ENCODE data around the gene CDC14B.

Gene CDC14B

GRCh38 chr9:96500696-96501632, 118.7 kb downstream of the CDC14B start:
- no peak for DNase-seq (ENCODE audit: low spot score)

GRCh38 chr9:96499257-96499656, 120.4 kb downstream of the CDC14B start:
- no peak for DNase-seq (ENCODE audit: low spot score)

GRCh38 chr9:96498796-96499195, 120.8 kb downstream of the CDC14B start:
- DNase-seq (ENCODE audit: low spot score), result no peak

- no peak for DNase-seq (ENCODE audit: low spot score)
Observed at GRCh38 chr9:96497117-96497399, 122.6 kb downstream of the CDC14B start.

- DNase-seq (ENCODE audit: low spot score), result no peak
Observed at GRCh38 chr9:96496368-96497116, 123.1 kb downstream of the CDC14B start.

- DNase-seq (ENCODE audit: low spot score), result no peak
Observed at GRCh38 chr9:96495341-96495740, 124.3 kb downstream of the CDC14B start.

- DNase-seq (ENCODE audit: low spot score), result no peak
Observed at GRCh38 chr9:96494215-96494800, 125.3 kb downstream of the CDC14B start.

DNA sequence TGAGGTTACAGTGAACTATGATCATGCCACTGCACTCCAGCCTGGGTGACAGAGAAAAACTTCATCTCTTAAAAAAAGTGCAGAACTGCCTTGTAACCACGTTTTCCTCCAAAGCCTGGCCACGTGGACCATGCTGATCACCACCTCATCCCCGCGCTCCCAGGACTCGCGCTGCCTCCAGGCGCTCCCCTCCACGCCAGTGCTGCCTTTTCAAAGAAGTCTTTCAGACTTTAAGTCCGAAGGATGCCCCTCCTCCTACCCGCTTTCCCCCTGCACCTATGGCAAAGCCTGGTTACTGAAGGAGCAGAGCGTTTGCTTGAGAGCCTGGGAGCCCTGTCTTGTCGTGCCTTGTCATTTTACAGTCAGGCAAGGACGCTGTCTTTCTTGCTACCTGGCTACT, 125.9 kb downstream of the CDC14B start:
- no peak for DNase-seq (ENCODE audit: low spot score)

DNA sequence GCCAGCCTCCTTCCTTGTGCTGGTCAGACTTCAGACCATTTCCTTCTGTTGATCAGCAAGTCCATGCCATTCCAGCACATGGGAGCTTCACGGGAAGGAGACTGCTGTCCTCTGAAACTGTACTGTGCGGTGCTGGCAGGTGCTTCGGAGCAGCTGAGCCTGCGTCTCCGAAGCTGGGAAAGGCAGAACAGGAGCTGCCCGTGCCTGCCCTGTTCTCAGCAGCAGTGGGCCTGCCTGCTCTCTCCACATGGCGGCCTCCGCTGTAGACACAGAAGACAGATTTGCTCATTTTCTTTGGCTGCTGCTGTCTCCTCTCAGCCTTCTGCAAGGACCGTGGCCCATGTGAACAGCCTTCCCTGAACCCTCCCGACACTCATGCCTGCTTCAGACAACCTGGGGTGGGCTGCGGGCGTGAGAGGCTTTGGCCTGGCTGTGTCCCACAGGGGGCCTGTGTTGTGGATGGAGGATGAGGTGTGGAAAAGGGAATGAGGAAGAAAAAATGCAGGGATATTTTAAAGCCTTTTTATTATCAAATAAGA, 126.6 kb downstream of the CDC14B start:
- no peak for DNase-seq (ENCODE audit: low spot score)

DNA sequence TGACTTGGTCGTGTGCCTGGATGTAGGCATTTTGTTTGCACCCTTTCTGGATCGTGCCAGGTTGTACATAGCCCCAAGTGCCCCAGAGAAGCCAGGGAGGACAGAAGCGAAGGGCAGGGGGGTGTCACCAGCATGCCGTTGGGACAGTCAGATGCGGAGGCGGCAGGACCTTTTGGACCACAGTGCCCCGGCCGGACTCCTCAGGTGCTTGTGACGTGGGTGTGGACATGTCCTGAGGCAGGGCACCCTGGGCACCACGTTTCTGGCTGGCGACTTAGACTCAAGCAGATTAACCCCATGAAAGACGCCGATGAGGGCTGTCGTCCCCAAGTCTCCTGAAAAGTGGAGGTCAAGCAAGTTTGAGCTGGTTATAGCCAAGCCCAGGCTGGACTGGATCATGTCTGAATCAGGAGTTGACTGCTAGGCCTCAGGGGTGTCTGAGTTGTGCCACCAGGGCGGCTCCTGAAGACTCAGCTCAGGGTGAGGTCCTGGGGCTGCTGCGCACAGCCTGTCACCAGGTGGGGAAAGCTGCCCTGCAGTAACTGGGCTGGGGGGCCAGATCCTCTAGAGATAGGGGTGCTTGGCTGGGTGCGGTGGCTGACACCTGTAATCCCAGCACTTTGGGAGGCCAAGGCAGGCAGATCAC, 127.6 kb downstream of the CDC14B start:
- DNase-seq (ENCODE audit: low spot score), result no peak

DNA sequence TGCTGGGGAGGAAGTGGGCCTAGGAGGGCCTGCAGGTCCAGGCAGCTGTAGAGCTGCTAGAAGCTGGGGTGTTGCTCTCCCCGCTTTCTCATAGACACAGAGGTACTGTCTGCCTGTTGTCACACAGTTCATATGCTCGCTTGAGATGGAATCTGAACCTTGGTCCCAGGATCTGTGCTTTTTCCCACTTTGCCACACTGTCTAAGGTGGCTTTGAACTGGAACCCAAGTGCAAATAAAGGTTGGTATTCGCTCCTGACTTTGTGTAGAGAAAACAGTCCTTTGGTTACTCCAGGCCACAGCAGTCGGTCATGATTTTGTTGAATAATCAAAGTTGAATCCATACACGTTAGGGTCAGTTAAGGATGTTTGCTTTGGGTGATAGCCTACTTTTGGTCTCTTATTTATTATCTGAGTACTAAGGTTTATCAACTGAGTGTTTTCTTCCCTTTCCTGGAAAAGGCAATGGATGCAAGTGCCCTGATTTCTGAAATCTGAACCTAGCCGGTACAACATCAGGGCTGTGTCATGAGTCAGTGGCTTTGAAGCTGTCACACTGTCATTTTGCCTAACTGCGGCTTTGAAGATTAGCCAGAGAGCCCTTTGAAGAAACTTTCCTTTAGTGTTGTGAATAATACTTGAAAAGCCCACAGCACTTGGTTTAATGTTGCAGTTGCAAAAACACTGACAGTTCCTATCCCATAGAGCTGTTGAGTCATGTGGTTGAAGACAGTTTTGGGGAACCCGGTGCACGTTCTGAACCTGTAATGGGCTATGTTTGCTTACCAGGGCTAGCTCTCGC, 128.4 kb downstream of the CDC14B start:
- DNase-seq (ENCODE audit: low spot score), result no peak

- no peak for DNase-seq (ENCODE audit: low spot score)
Observed at GRCh38 chr9:96490534-96491078, 129.0 kb downstream of the CDC14B start.

- no peak for DNase-seq (ENCODE audit: low spot score)
Observed at GRCh38 chr9:96489482-96489979, 130.1 kb downstream of the CDC14B start.

DNA sequence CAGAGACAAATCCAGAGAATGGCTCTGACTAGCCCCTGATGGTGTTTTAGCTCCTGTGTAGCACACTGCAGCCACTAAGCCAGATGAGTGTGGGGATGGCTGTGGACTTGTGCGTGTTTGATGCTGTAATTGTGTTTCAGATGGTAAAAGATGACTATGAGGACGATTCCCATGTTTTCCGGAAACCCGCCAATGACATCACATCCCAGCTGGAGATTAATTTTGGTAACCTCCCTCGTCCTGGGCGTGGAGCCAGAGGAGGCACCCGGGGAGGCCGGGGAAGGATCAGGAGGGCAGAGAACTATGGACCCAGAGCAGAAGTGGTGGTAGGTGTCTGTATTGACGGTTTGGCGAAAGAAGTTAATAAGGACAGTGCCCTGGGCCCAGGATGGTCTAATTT, 131.7 kb downstream of the CDC14B start:
- no peak for DNase-seq (ENCODE audit: low spot score)

DNA sequence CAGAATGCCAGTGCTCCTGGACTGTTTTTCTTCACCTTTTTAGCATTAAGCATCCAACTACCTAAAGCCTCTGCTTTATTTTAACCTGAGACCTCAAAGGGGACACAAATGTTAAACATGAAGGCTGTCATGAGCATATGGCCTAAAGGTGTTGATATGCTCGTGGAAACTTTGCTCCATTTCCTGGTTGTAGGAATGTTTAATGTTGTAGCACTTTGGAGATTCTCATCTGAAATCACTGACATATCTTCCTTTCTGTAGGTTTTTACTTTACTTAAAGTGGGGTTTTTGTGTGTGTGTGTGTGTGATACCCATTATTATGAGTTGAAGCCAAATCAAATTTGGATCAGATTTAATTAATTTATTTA, 132.6 kb downstream of the CDC14B start:
- DNase-seq (ENCODE audit: low spot score), result no peak

DNA sequence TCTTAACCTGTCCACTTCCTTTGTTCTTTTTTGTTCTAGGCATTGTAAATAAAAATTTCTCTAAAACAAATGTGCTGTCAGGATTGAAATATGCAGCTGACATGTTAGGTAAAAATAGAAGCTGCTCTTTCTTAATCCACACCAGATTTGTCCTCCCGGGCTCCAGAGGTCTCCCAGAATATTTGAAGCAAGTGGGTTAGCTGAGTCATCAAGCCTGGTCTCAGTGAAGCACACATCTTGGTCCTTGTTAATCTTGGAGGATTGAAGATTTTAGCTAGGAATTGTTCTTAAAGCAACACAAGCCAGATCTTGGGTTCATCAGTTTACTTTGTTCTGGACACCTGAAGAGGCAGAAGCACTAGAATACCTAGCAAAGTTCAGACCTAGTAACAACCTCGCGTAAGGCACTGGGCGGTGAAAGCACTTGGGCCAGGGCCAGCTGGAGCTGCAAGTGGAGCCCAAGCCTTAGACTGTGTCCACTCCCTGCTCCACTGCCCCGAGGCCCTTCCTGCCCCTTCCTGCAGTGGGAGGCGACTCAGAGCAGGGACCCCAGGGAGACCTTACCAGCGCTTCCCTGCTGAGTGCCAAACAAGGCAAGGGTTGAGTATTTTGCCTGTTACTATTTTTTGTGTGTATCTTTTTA, 133.1 kb downstream of the CDC14B start:
- no peak for DNase-seq (ENCODE audit: low spot score)

DNA sequence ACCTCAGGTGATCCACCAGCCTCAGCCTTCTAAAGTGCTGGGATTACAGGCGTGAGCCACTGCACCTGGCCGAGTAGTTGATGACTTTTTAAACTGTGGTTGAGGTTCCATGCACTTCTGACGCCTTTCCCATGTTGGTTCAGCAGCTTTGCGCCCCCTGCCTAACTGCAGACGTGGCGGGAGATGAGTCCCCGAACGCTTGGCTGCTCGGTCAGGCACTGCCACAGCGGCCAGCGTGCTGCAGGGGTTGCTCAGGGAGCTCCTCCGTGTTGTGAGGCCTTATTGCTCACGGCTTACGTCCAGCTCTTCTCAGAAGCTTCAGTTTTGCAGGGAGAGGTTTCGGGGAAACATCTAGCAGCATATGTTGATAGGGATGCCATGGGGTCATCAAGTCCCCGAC, 134.4 kb downstream of the CDC14B start:
- no peak for DNase-seq (ENCODE audit: low spot score)

DNA sequence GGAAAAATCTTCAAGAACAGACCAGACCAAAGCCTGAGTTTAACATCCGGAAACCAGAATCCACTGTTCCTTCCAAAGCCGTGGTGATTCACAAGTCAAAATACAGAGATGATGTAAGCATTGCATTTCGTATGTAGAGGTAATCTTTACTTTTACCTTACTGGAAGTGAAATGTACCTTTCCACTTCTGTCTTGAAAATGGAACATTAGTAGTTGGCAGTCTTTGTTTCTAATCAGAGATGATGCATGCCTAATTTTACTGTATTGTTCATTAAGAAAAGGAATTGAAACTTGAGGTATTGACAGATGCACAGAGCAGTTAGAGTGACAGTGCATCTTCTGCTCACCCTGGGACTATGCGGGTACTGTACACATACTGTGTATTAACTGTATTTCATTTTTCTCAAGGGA, 135.1 kb downstream of the CDC14B start:
- DNase-seq (ENCODE audit: low spot score), result no peak

GRCh38 chr9:96483733-96484390, 135.8 kb downstream of the CDC14B start:
- DNase-seq (ENCODE audit: low spot score), result no peak

DNA sequence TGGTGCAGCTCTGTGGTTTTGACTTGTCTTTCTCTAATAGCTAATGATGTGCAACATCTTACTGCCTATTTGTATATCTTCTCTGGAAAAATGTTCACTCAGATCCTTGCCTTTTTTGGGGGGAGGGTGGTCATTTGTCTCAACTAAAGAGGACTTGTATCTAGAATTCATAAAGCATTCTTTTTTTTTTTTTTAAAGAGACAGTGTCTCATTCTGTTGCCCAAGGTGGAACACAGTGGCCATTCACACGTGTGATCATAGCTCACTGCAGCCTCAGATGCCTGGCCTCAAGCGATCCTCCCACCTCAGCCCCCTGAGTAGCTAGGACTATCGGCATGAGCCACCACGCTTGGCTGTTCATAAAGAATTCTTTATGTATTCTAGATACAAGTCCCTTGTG, 136.4 kb downstream of the CDC14B start:
- no peak for DNase-seq (ENCODE audit: low spot score)

Measured in kidney capillary endothelial cell (primary cell).